Tibial nerve (tissue), 4 donors: ENCODE measurements around the gene AAMP.

ENCODE experiments used
- EP300 ChIP-seq, 2 donors: sonication (generic); formaldehyde crosslinking; IDR thresholded peaks; one replicate each; pipeline ENCODE4 v1.6.1; 2017; ENCODE audit warnings: antibody characterized with exemption in 2 of 2, mild to moderate bottlenecking in 1 of 2
- POLR2A ChIP-seq, 2 donors: fragments of 450-650 bp; IDR thresholded peaks; one replicate each; pipeline ENCODE4 v1.6.1; 2017; ENCODE audit warnings: antibody characterized with exemption in 2 of 2, mild to moderate bottlenecking in 2 of 2, moderate library complexity in 2 of 2
- TF ChIP-seq, protein P1 (sequence below), 5 experiments: fragments of 200-600 bp in 3 of 5; fragments of 450-650 bp in 2 of 5; sonication (generic) in 3 of 5; IDR thresholded peaks; one replicate each; pipeline ENCODE4 v1.5.1; 2016 to 2019; ENCODE audit warnings: antibody characterized with exemption in 5 of 5, mild to moderate bottlenecking in 3 of 5, moderate library complexity in 2 of 5

DNA sequence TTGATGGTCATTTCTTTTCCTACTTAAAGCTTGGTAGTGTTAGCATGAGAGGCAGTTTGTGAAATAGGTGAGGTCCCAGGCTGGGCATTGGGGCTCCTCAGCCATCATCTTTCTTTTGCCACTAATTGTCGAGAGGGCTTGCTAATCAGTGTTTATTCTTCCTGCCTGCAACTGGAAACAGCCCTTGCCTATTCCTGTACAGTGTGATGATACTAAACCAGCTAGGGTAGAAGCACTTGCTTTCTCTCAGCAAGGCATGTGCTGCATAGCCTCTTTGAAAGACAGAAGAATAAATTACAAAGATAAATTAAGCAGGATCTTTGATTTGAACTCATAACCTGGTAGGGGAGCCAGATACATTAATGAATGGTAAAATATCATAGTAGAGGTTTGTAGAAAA, 25.7 kb downstream of the AAMP start:
- TF ChIP-seq POLR2A (IDR thresholded peaks at IDR 0.05) = no peak
- TF ChIP-seq, protein P1, sequence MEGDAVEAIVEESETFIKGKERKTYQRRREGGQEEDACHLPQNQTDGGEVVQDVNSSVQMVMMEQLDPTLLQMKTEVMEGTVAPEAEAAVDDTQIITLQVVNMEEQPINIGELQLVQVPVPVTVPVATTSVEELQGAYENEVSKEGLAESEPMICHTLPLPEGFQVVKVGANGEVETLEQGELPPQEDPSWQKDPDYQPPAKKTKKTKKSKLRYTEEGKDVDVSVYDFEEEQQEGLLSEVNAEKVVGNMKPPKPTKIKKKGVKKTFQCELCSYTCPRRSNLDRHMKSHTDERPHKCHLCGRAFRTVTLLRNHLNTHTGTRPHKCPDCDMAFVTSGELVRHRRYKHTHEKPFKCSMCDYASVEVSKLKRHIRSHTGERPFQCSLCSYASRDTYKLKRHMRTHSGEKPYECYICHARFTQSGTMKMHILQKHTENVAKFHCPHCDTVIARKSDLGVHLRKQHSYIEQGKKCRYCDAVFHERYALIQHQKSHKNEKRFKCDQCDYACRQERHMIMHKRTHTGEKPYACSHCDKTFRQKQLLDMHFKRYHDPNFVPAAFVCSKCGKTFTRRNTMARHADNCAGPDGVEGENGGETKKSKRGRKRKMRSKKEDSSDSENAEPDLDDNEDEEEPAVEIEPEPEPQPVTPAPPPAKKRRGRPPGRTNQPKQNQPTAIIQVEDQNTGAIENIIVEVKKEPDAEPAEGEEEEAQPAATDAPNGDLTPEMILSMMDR (IDR thresholded peaks at IDR 0.05) = no peak
- no peak for TF ChIP-seq EP300 (IDR thresholded peaks at IDR 0.05)
